HUES6 (cell line): ENCODE results near the gene WDR59.
"Not testable (repeated sequence)": the region's sequence is repeated elsewhere in the genome, so short reads cannot be mapped to it uniquely, and the experiment has no call there.

Experiments
- H3K27ac ChIP-seq: 2 replicates; pipeline ENCODE4 v1.7.0; 2013; ENCODE audit warnings: low read depth, mild to moderate bottlenecking, low read length, inconsistent platforms
- H3K27me3 ChIP-seq: 2 replicates; pipeline ENCODE4 v1.6.1; 2013; ENCODE audit warnings: low read length; ENCODE audit not compliant: control insufficient read depth, insufficient read depth
- H3K36me3 ChIP-seq: 2 replicates; pipeline ENCODE4 v1.6.1; 2013; ENCODE audit warnings: low read length; ENCODE audit not compliant: control insufficient read depth, insufficient read depth
- H3K4me1 ChIP-seq: 2 replicates; pipeline ENCODE4 v1.6.1; 2013; ENCODE audit warnings: low read length; ENCODE audit not compliant: control insufficient read depth, insufficient read depth
- H3K4me3 ChIP-seq: 2 replicates; pipeline ENCODE4 v1.5.1; 2013; ENCODE audit warnings: low read depth, low read length
- H3K9ac ChIP-seq: one replicate; pipeline ENCODE4 v1.6.1; 2013; ENCODE audit warnings: mild to moderate bottlenecking, low read length
- H3K9me3 ChIP-seq: 2 replicates; pipeline ENCODE4 v1.6.1; 2013; ENCODE audit warnings: low read depth, low read length; ENCODE audit not compliant: control insufficient read depth, insufficient read depth

Gene WDR59, protein sequence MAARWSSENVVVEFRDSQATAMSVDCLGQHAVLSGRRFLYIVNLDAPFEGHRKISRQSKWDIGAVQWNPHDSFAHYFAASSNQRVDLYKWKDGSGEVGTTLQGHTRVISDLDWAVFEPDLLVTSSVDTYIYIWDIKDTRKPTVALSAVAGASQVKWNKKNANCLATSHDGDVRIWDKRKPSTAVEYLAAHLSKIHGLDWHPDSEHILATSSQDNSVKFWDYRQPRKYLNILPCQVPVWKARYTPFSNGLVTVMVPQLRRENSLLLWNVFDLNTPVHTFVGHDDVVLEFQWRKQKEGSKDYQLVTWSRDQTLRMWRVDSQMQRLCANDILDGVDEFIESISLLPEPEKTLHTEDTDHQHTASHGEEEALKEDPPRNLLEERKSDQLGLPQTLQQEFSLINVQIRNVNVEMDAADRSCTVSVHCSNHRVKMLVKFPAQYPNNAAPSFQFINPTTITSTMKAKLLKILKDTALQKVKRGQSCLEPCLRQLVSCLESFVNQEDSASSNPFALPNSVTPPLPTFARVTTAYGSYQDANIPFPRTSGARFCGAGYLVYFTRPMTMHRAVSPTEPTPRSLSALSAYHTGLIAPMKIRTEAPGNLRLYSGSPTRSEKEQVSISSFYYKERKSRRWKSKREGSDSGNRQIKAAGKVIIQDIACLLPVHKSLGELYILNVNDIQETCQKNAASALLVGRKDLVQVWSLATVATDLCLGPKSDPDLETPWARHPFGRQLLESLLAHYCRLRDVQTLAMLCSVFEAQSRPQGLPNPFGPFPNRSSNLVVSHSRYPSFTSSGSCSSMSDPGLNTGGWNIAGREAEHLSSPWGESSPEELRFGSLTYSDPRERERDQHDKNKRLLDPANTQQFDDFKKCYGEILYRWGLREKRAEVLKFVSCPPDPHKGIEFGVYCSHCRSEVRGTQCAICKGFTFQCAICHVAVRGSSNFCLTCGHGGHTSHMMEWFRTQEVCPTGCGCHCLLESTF

DNA sequence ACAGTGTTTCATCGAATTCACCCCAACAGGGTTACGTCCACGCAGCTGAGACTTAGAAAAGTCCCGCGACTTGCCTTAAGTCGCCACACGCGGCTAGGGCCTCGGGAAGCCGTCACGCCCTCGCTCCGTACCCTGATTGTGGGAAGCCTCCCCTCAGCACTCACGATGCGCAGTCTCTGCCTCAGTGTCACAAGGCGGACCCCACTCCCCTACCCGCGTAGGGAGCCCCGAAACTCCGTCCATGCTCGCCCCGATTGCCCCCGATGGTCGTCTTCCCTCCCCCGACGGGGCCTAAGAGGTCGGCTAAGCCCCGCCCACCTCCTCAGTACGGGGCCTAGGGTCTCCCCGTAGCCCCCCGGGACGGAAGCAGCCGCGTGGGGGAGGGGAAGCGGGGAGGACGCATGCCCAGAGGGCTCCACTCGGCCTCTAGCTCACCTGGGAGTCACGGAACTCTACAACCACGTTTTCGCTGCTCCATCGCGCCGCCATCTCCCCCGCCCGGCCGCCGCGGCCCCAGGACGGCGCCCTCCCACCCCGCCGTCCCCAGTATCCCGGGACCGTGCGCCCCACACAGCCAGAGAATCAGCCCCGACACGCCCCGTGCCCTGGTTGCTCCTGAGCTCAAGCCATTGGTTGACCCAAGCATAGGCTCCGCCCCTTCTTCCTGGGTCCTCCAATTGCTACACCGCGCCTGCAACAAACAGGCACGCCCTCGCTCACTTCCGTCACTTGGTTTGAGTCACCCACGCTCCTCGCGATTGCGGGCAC, at the start of gene WDR59:
WDR59 (minus strand) TSS at position 595 of the 768 bp plus-strand sequence; CDS start at position 489, 106 bp downstream.
- peak within 1 kb of the TSS; percentile 94 for H3K4me3 ChIP-seq
- no peaks in the 10 kb centered on the region for H3K9me3 ChIP-seq
- H3K4me1 ChIP-seq, result no peaks in the 10 kb centered on the region
- peak within 1 kb of the TSS; percentile 84 for H3K9ac ChIP-seq
- no peaks in the 10 kb centered on the region for H3K36me3 ChIP-seq
- no peaks in the 10 kb centered on the region for H3K27me3 ChIP-seq
- H3K27ac ChIP-seq, result peak within 1 kb of the TSS; percentile 36; the same call in 1 of the 2 replicates

DNA sequence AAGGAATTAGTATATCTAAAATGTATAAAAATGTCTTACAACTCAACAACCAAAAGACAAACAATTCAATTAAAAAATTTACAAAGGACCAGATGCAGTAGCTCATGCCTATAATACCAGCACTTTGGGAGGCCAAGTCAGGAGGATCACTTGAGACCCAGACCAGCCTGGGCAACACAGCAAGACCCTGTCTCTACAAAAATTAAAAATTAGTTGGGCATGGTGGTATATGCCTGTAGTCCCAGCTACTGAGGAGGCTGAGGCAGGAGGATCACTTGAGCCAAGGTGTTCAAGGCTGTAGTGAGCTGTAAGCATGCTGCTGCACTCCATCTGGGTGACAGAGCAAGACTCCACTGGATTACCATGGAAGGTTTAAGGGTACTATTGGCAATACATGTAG, 47.7 kb upstream of the WDR59 start:
- peaks cover 6% of the 10 kb centered on the region; the same call in 1 of the 2 replicates for H3K9me3 ChIP-seq
- H3K36me3 ChIP-seq, result no peaks in the 10 kb centered on the region
- H3K4me3 ChIP-seq, result no peak overlapping the region
- no peak overlapping the region for H3K27ac ChIP-seq
- H3K9ac ChIP-seq, result no peak overlapping the region
- no peaks in the 10 kb centered on the region for H3K4me1 ChIP-seq
- no peaks in the 10 kb centered on the region for H3K27me3 ChIP-seq

DNA sequence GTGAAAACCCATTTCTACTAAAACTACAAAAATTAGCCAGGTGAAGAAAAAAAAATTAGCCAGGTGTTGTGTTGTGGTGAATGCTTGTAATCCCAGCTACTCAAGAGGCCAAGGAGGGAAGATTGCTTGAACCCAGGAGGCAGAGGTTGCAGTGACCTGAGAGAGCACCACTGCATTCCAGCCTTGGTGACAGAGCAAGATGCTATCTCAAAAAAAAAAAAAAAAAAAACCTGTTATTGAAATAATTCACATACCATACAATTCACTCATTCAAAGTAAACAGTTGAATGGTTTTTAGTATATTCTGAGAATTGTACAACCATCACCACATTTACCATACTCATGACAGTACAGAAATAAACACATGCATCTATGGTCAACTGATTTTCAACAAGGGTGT, 44.9 kb upstream of the WDR59 start:
- no peaks in the 10 kb centered on the region for H3K27me3 ChIP-seq
- H3K9ac ChIP-seq, result no peak overlapping the region
- no peaks in the 10 kb centered on the region for H3K9me3 ChIP-seq
- no peak overlapping the region for H3K27ac ChIP-seq
- H3K4me1 ChIP-seq, result no peaks in the 10 kb centered on the region
- H3K36me3 ChIP-seq, result no peaks in the 10 kb centered on the region
- H3K4me3 ChIP-seq, result no peak overlapping the region

DNA sequence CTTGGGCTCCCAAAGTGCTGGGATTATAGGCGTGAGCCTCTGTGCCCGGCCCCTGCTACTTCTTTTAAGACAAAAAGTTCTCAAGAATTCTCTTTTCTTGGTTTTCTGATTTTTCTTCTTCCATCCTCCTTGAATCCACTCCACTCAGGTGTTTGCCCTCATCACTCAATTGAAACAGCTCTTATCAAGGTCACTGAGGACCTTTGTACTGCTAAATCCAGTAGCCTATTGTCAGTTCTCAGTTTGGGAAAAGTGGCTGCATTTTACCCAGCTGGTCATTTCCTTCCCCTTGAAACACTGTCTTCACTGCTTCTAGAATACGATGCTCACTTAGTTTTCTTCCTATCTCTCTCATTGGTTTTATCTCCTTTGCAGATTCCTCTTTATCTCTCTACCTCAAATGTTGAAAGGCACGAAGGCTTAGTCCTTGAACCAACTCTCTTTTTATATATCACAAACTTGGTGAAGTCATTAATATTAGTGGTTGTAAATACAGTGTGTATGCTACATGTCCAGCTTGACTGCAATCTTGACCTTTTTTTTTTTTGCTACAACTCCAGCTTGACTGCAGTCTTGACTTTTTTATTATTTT, 43.7 kb upstream of the WDR59 start:
- no peak overlapping the region for H3K4me3 ChIP-seq
- no peak overlapping the region for H3K9ac ChIP-seq
- H3K4me1 ChIP-seq, result no peaks in the 10 kb centered on the region
- H3K36me3 ChIP-seq, result no peaks in the 10 kb centered on the region
- H3K27ac ChIP-seq, result no peak overlapping the region
- H3K9me3 ChIP-seq, result no peaks in the 10 kb centered on the region
- H3K27me3 ChIP-seq, result no peaks in the 10 kb centered on the region

DNA sequence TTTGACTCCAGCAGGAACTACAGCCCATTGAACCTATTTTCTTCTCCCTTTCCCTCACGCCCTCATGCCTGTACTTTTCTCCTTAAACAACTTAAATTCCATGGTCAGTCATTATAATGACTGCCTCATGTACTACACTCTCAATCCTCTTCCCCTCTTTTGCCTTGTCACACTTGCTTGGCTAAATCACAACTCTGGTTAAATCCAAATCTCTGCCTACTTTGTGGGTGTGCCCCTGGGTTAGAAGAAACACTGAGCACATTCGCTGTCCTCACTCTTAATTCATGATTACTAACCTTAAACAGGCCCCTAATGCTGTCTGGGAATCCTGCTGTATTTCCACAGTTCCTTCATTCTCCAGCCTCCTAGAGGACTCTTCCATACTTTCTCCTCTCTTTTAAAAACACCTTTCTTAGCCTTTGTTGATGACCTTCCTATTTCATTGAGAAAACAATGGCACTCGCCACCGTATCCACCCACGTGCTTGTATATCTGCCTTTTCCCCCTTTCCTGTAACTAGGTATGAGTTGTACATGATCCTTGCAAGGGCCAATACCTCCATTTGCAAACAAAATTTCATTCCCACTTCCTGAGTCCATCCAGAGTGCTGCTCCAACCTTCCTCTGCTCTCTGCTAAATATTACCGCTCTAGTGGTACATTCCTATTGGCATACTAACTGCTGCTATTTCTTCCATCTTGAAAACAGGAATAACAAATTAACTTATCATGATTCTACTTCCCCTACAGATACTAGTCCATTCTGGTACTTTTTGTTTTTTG, 42.8 kb upstream of the WDR59 start:
- Histone ChIP-seq H3K36me3 (no peaks in the 10 kb centered on the region), H3K4me1 (no peaks in the 10 kb centered on the region)

DNA sequence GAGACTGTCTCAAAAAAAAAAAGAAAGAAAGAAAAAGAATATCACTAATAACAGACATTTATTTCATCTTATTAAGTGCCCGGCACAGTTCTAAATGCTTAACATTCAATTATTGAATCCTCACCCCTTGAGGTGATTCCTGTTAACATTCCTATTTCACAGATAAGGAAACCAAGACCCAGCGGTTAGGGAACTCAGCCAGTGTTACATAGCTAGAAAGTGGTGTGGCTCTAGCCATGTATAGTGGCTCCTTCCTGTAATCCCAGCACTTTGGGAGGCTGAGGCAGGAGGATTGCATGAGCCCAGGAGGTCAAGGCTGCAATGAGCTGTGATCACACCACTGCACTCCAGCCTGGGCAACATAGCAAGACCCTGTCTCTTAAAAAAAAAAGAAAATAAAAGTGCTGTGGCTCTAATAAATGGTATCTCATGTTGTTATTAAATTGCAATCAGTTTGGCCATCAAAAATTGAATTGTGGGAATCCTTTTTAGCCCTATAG, 42.0 kb upstream of the WDR59 start:
- Histone ChIP-seq H3K27ac (no peak overlapping the region), H3K27me3 (no peaks in the 10 kb centered on the region), H3K4me3 (no peak overlapping the region), H3K4me1 (no peaks in the 10 kb centered on the region), H3K9me3 (no peaks in the 10 kb centered on the region; the same call in 1 of the 2 replicates), H3K36me3 (no peaks in the 10 kb centered on the region), H3K9ac (no peak overlapping the region)

More for the DNA sequence above, 42.8 kb upstream of the WDR59 start:
- Histone ChIP-seq H3K9me3 (no peaks in the 10 kb centered on the region), H3K9ac (no peak overlapping the region), H3K27ac (no peak overlapping the region), H3K27me3 (no peaks in the 10 kb centered on the region), H3K4me3 (no peak overlapping the region)

DNA sequence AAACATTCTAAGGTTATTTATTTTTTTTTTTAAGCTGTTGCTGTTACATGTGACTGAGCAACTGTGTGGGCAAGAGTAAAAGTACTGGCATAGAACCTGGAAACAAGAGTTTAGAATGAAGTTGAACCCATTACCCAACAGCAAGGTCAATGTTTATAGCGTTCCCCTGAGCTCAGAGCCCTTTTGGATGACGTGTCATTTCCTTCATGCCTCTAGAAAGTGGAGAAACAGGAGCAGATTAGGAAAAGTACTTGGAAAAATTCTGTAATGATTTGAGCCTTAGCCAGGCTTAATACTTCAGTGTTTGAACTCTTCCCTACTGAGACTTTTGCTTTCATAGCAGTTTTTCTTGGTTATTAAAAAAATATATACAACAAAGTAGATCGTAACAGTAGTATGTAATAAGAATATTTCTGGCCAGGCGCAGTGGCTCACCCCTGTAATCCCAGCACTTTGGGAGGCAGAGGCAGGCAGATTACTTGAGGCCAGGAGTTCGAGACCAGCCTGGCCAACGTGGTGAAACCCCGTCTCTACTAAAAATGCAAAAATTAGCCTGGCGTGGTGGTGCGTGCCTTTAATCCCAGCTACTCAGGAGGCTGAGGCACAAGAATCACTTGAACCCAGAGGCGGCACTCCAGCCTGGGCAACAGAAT, 41.4 kb upstream of the WDR59 start:
- not testable (repeated sequence) for H3K9me3 ChIP-seq, H3K27ac ChIP-seq, H3K4me3 ChIP-seq, H3K4me1 ChIP-seq, H3K27me3 ChIP-seq, H3K36me3 ChIP-seq, H3K9ac ChIP-seq

DNA sequence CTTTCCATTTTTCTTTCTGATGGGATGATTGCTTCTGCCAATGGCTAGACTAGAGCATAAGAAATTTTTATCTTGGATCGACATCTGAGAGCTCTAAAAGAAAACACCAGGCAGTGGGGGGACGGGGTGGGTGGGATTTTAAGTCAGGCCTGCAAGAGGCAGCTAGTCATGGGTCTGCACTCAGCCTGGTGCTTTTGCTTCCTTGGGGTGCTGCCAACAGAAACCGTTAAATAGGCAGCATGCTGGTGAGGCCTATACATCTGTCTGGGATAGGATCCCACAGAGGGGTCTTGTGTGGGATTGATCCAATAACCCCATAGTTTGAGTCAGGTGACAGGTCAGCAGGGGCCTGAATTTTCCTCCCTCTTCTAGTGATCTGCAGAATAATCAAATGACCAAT, 40.8 kb upstream of the WDR59 start:
- Histone ChIP-seq H3K9me3 (peaks cover 10% of the 10 kb centered on the region), H3K9ac (no peak overlapping the region), H3K27ac (no peak overlapping the region), H3K4me3 (no peak overlapping the region), H3K27me3 (no peaks in the 10 kb centered on the region), H3K4me1 (no peaks in the 10 kb centered on the region), H3K36me3 (no peaks in the 10 kb centered on the region)

DNA sequence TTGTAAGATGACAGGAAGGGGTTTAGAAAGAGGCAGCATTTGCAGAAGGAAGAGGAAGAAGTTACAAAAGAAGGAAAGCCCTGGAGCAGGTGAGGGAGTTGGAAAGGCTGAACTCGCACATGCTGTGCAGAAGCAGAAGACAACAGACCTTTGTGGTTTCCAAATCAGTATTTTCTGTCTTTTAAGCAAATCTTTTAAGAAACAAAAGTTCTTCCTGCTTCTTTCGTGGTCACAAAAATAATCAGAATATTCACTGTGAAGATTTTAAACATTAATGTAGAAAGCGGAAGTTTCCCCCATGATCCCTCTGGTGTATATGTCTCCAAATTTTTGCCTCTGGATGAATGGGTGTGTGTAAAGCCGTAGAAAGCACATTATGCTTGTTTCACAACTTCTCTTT, 39.7 kb upstream of the WDR59 start:
- Histone ChIP-seq H3K9me3 (peaks cover 15% of the 10 kb centered on the region), H3K27me3 (no peaks in the 10 kb centered on the region), H3K36me3 (no peaks in the 10 kb centered on the region), H3K4me3 (no peak overlapping the region), H3K4me1 (no peaks in the 10 kb centered on the region), H3K27ac (no peak overlapping the region), H3K9ac (no peak overlapping the region)
